EL (cell line): ENCODE results near the gene SP110.
A peak's percentile ranks its signal among the peaks of the same experiment; 100 is the strongest.
"Not testable (repeated sequence)": the region's sequence is repeated elsewhere in the genome, so short reads cannot be mapped to it uniquely, and the experiment has no call there.

Experiments used
- DNase-seq: peaks from one replicate; pipeline ENCODE4 v3.0.0-alpha.2; 2016

Gene SP110

GRCh38 chr2:230219419-230220331 lies at the start of gene SP110:
SP110 (minus strand) TSS chr2:230219984; CDS start chr2:230216927, 3,057 bp downstream.
- DNase-seq: peak; percentile 99

GRCh38 chr2:230268606-230269243 lies 48.9 kb upstream of the SP110 start:
- peak; percentile 2 for DNase-seq

- DNase-seq: no peak
These were observed 47.8 kb upstream of the SP110 start for GRCh38 chr2:230267556-230267955.

GRCh38 chr2:230267059-230267458 lies 47.3 kb upstream of the SP110 start:
- no peak for DNase-seq

GRCh38 chr2:230266638-230267037 lies 46.9 kb upstream of the SP110 start:
- DNase-seq: no peak

GRCh38 chr2:230264945-230265344 lies 45.2 kb upstream of the SP110 start:
- DNase-seq: not testable (repeated sequence)

GRCh38 chr2:230262246-230262645 lies 42.5 kb upstream of the SP110 start:
- DNase-seq: no peak

GRCh38 chr2:230258483-230258882 lies 38.7 kb upstream of the SP110 start:
- DNase-seq: no peak

- DNase-seq: no peak
These were observed 37.0 kb upstream of the SP110 start for GRCh38 chr2:230256733-230257332.

GRCh38 chr2:230254152-230254881 lies 34.5 kb upstream of the SP110 start:
- no peak for DNase-seq

- no peak for DNase-seq
These were observed 30.4 kb upstream of the SP110 start for GRCh38 chr2:230250231-230250630.

- no peak for DNase-seq
These were observed 26.4 kb upstream of the SP110 start for GRCh38 chr2:230246206-230246605.

GRCh38 chr2:230244211-230244610 lies 24.4 kb upstream of the SP110 start:
- peak; percentile 7 for DNase-seq

- DNase-seq: peak; percentile 23
These were observed 15.1 kb upstream of the SP110 start for GRCh38 chr2:230234845-230235244.

GRCh38 chr2:230234122-230234722 lies 14.4 kb upstream of the SP110 start:
- DNase-seq: no peak

- no peak for DNase-seq
These were observed 11.5 kb upstream of the SP110 start for GRCh38 chr2:230231251-230231650.

- DNase-seq: no peak
These were observed 10.9 kb upstream of the SP110 start for GRCh38 chr2:230230496-230231200.

GRCh38 chr2:230230087-230230486 lies 10.3 kb upstream of the SP110 start:
- peak; percentile 84 for DNase-seq

- DNase-seq: no peak
These were observed 7.4 kb upstream of the SP110 start for GRCh38 chr2:230227216-230227615.

GRCh38 chr2:230226051-230226551 lies 6.3 kb upstream of the SP110 start:
- DNase-seq: no peak

- no peak for DNase-seq
These were observed 5.7 kb upstream of the SP110 start, which contains the start of gene SP140 for GRCh38 chr2:230225486-230225885. SP140 (plus strand) TSS chr2:230225736; CDS start chr2:230225845, 109 bp downstream.

- DNase-seq: no peak
These were observed 4.7 kb upstream of the SP110 start for GRCh38 chr2:230224458-230224857.
